Hippocampal formation (tissue), 2 donors: ENCODE results near the gene PICK1.
"Not testable (repeated sequence)": the region's sequence is repeated elsewhere in the genome, so short reads cannot be mapped to it uniquely, and the experiment has no call there.

Experiments
- DNase-seq, 2 donors: peaks; one replicate each; lab custom pipeline; 2025; lab: John Stamatoyannopoulos, UW

PICK1 gene

GRCh38 chr22:38074181-38075104, 17.2 kb downstream of the PICK1 start:
- DNase-seq, result no peak

DNA sequence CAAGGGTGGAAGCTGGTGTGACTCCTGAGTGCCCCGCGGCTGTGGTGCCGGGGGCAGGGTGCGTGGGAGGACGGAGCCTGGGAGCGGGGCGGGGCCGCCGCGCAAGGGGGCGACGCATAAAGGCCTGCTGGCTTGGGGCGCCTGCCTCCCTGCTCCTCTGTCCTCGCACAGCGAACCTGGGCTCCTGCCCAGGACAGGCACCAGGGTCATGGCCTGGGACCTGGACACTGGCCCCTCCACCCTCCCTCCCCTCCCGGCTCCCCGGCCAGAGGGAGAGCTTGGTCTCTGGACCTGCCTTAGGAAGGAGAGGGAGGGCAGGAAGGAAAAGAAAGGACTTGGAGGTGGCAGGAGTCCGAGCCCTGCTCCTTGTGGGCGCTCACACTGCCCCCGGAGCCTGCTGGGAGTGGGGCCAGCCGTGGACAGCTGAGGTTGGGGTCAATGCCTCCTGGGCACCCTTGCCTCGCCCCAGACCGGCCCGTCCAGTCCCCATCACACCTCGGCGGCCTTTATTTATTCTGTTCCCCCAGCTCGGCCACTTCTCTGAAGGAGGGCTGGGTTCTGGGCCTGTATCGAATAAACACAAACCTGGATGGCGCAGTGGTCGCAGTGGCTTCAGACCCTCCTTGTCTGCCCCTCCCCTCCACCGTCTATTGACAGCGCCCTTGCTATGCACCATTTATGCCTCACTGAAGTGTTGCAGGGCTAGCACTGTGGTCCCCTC, 18.1 kb downstream of the PICK1 start:
- no peak for DNase-seq

DNA sequence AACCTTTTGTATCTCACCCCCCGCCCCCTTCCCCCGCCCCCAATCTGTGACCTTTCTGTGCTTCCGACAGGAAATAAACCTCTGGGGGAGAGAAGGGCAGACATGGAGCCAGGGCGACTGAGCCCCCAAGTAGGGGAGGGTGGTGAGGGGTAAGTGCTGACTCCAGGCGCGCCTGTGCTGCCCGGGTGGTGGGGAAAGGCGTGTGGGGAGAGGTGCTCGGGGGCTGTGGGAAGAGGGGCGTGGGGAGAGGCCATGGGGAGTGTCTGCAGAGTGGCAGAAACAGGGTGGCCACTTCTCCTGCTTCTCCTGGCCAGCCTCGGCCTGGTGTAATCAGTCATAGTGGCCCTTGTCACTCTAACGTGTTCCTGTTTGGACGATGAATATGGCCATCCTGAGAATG, 18.8 kb downstream of the PICK1 start:
- DNase-seq, result no peak

DNA sequence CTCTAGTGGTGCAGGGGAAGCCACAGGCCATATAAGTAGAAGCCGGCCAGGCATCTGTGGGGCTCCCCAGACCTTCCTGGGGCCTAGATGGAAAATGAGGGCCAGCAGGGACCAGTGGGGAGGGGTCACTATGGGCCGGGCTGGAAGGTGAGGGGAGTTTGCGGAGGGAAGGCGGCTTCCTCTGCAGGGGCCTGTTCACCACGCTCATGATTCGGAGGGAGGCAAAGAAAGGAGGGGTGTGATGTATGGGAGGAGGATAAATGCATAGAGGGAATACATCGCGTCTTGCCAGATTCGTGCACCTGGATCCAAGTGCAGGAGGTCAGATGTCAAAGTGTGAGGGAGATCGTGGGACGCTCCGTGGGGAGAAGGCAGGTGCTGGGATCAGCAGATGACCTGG, 19.9 kb downstream of the PICK1 start:
- no peak for DNase-seq

DNA sequence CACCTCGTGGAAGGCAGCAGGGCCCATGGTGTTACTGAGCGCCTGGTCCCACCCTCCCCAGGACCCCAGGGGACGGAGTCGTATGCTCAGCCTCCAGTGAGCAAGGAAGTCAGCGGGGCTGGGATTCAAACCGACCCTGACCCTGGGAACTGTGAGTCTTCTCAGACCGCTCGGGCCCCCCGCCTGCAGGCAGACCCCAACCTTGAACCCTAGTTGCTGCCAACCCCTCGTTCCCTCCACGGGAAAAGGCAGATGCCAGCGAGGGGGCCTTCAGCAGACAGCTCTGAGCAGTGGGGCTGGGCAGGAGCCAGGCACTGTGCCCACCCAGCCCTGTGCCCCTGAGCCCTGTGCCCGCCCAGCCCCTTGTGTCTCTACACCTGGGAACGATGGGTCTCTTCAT, 20.4 kb downstream of the PICK1 start:
- no peak for DNase-seq

DNA sequence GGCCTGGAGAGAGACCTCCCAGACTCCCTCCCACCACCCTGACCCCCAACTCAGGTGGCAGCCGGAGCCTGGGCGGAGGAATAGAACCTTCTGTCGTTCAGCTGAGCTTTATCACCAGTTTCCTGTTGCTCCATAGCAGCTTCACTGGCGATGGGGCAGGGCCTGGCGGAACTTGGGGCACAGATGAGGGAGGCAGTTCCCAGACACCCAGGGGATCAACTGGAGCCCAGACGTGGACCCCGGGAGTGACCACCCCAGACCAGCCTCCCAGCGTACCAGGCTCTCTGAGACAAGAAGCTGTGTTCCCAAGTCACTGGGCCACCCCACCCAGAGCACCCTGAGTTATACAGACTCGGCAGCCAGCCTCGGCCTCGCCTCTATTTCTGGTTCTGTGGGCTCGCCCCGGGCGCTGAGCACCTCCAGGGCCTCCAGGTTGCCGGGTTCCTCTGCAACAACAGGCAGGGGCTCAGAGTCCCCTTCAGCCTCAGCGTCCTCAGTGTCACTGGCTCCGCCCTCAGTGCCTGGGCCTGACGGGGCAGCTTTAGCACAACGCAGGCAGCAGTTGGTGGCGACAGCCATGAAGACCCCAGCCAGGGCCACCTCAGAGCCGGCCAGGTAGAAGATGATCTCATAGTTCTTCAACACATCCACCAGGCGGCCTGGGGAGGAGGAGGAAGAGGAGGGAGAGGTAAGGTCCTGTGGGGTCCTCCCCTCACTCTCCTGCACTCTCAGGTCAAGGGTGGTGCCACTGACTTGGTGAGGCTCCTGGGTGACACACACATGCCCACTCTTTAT, 21.0 kb downstream of the PICK1 start:
- DNase-seq, result no peak

GRCh38 chr22:38079208-38079607, 22.0 kb downstream of the PICK1 start:
- not testable (repeated sequence) for DNase-seq

DNA sequence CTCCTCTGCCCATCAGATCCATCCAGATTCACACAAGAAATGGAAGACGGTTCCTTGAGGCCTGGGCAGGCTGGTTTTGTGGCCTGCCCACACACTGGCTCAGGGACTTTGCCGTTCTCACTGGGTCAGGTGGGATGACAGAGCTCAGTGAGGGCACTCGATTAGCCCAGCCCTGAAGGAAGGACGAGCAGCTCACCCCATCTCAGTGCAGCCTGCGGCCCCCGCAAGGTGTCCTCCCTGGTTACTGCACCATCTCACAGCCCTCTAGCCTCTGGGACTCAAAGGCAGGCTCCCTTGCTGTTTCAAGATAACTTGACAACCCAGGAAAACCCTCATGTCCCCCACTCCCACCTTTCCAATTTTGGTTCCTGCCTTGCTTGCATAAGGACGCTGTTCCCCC, 22.6 kb downstream of the PICK1 start:
- no peak for DNase-seq

DNA sequence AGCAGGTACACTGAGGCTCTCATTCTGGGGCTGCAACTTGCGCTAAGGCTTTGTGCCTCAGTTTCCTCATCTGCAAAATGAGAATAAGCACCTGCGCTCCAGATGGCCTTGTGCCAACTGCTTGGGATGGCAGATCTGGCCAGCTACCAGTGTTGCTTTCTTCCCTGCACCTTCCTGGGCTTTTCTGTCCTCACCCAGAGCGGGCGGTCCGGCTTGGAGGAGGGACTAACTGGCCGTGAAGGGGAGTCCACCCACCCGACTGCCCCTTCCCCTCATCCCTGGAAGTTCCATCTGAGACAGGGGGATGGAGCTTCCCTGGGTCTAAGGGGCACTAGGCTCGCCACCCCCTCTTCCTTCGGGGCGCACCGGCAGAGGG, 23.3 kb downstream of the PICK1 start:
- no peak for DNase-seq

- DNase-seq, result no peak
These were observed 23.8 kb downstream of the PICK1 start for GRCh38 chr22:38080850-38081635.

DNA sequence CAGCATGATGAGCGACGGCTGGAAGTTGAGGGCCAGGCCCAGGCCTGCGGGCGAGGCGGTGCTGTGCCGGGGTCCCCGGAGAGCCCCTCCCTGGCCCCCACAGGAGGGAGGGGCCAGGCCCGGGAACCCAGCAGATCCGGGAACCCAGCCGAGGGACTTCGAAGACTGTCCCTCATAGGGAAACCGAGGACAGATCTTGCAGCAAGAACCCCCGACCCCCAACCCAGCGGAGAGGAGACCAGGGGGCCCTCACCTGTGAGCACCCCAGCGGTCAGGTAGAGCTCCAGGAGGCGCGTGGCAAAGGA, 24.4 kb downstream of the PICK1 start:
- DNase-seq, result no peak

DNA sequence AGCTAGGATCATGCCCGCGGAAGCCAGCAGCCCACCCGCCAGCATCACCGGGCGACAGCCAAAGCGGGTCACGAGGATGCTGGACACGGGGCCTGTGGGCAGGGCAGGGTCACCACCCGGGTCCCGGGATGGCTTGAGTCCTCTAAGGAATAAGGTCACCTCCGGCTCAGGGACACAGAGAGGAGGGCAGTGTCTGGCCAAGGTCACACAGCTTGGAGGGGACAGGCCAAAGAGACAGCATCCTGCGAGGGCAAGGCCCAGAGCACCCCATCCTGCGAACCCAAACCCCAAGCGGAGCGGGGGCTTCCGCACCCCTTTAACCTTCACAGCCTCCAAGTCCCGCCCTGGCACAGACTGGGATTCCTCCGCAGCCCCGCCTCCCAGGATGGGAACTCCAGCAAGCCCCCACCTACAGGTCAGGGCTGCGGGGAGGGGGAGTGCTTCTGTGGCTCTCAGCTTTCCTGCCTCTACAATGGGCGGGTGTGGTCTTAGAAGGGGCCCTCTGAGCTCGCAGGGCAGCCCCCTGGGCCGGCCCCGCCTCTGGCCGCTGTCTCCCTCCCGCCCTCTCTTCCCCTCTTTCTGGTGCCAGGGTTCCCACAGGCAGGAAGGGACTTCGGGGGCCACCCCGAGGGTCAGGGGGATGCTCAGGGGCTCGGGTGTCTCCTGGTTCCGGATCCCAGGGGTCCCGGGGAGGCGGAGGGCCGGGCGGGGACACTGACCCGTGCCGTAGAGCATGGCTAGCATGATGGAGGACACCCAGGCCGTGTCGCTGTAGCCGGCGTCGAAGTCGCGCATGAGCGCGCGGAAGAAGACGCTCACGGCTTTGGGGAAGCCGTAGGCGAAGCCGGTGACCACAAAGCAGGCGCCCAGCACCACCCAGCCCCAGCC, 25.0 kb downstream of the PICK1 start:
- DNase-seq, result no peak

DNA sequence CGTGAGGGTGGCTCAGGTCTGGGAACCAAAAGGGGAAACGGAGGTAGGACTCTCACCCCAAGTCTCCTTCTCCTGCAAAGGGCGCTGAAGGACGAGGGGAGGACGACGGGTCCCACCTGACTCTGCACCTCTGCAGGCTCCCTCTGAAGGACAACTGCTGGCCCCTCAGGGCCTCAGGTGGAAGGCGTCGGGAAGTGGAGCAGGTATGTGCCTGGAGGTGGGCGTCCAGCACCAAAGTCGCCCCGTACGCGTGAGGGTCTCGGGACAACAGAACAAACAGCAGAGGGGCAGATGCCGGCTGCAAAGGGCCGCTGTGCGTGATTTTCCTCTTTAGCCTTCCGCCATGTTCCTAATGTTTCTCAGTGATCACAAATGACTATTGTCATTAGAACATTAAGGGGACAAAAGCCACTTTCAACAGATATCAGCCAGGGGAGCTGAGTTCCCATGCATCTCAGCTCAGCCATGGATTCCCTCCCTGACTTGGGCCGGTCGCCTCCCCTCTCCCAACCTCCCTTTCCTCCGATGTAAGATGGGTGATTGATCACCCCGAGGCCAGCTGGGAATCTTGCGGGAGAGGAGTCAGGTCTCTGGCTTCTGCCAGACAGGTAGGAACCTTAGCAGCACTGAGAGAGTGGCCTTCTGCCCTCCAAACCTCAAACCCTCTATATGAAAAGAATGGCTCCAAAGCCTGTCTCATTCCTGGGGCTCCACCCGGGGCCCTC, 25.9 kb downstream of the PICK1 start:
- DNase-seq, result no peak

GRCh38 chr22:38083931-38084631, 26.9 kb downstream of the PICK1 start, which contains the start of gene SLC16A8:
Gene SLC16A8 (minus strand): TSS chr22:38084184. CDS start chr22:38082873, 1,311 bp downstream.
- no peak for DNase-seq

DNA sequence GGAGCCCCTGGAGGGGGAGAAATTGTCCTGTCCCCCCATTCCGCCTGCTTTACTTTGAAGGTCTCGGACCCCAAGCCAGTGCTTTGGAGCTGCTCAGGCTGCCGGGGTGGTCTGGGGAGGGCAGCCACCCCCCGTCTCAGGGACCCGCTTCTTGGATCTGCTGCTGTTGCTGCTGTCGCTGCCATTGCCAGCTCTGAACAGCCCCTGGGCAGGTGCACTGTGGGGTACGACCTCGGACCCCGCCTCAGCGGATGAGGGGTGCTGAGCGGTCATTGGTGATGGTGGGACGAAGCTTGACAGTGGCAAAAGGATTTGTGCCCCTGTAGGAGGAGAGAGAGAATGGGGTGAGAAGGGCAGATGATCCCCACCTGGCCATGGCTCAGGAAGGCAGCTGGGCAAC, 27.9 kb downstream of the PICK1 start:
- no peak for DNase-seq

DNA sequence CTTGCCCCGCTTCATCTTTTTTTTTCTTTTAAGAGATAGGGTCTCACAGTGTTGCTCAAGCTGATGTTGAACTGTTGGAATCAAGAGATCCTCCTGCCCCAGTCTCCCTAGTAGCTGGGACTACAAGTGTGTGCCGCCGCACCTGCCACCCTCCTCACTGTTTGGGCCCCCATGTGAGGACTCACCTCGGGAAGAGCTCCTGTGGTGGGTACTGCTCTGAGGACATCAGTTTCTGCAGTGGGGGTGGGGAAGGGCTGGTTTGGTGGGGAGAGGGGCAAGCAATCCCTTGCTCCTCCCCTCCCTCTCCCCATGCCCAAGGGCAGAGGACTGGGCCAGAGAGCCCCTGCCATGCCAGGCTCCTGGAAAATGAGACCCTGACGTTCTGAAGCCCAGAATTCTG, 28.3 kb downstream of the PICK1 start:
- DNase-seq, result no peak

DNA sequence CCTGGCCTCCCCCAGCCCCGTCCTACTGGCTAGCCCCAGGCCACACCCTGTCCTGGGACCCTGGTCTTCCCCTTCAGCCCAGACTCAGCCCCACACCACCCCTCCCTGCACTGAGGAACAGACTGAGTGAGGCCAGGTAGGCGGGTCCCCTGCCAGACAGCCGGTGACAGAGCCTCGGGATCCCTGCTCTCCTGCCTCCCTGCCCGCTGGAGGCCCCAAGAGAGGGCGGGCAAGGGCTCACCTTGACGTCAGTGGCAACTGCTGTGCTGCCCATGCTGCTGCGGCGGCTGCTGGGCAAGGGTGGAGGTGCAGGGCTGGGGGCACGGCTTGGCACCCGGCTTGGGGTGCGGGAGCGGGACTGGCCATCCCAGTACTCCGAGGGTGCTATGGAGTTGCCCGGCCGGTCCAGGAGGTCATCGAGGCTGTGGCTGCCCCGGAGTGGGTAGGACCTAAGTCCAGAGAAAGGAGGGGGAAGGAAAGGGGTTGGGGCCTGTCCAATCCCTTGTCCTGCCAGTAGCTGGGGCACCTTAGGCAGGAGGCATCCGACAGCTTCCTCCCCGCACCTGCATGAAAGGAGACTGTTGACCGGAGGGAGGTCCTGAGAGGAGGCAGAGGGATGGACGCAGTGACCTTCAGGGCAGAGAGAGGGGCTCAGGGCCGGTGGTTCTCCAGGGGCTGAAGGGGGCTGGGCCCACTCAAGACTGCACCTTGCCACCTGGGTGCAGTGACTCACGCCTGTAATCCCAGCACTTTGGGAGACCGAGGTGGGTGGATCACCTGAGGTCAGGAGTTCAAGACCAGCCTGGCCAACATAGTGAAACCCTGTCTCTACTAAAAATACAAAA, 29.0 kb downstream of the PICK1 start:
- no peak for DNase-seq

DNA sequence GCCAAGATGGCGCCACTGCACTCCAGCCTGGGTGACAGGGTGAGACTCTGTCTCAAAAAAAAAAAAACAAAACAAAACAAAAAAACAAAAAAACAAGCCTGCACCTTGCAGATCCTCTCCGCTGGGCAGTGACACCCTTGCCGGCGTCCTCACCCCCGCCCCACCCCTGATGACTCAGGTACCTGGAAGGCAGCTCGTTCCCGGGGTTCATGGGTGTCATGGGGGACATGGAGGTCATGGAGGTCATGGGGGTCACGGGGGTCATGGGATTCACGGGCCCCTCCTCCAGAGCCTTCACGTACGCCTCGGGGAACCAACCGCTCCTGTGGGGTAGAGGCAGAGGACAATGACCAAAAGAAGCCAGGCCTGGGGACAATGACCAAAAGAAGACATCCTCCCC, 29.7 kb downstream of the PICK1 start:
- DNase-seq, result no peak

DNA sequence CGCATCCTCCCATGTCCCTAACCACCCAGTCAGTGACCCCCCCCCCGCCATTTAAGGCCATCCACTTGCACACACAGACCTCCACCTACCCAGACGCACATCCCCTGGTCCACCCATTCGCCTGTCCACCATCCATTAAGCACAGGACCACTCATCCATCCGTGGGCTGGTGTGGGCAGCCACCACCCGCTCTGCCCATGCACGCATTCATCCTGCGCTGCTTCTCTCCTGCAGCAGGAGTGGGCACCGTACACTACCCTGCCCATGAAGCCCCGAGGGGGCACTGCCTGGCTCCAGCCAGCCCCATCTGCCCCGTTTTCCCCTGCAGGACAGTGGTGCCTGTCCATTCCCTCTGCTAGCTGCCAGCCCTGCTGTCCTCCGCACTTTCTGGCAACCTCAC, 30.7 kb downstream of the PICK1 start:
- no peak for DNase-seq
